Adrenal gland (tissue), 5 donors: ENCODE results near the gene SYT13.

ENCODE experiments used
- CTCF ChIP-seq, 6 experiments: fragments of 450-650 bp in 4 of 6; fragments of 200-600 bp in 2 of 6; sonication (generic) in 1 of 6; IDR thresholded peaks; 1 replicate in 5 of 6; 2 replicates in 1 of 6; pipeline versions ENCODE4 v1.5.1 to v1.8.0; 2016 to 2021; ENCODE audit warnings: antibody characterized with exemption in 6 of 6, mild to moderate bottlenecking in 2 of 6, moderate library complexity in 1 of 6
- POLR2A ChIP-seq, 2 donors: fragments of 450-650 bp; IDR thresholded peaks; one replicate each; pipeline ENCODE4 v1.6.1; 2017; ENCODE audit warnings: antibody characterized with exemption in 2 of 2, mild to moderate bottlenecking in 2 of 2, moderate library complexity in 1 of 2
- donor health status: DM: no; HTN: no; CAD: no.

DNA sequence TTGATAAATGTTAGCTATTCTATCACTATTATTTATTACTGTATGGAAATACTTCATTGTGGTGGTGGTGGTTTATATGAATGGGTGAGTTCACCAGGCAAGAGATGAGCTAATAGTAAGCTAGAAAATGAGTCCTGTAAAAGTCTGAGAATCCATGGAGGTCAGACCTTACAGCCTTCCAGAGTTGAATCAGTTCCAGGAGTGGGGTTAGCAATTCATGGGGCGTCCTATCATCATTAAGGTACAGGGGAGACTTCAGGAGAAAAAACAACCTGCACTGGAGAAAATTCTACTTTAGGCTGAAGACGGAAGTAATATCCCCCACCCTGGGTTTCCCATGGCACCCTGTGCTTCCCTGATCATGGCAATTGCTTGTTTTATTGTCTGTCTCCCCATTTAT, 6.5 kb downstream of the SYT13 start:
- TF ChIP-seq POLR2A (IDR thresholded peaks at IDR 0.05) (no peak), CTCF (IDR thresholded peaks at IDR 0.05) (no peak)
